GM23338 (cell line): Measurements from ENCODE around the gene CPXM2. TPM values are rescaled to one million over a fixed set of nuclear protein-coding genes. Genes with fewer than 3 reads are reported as not detected.

Experiments
- ATAC-seq: fragments of 200-7000 bp; cut with Tn5 transposase; 3 replicates; pipeline ENCODE4 v1.9.1; 2020
- DNase-seq: peaks from one replicate; pipeline ENCODE4 v3.0.0-alpha.2; 2015; ENCODE audit warnings: low spot score
- H2AFZ ChIP-seq: fragments of 200-600 bp; sonication (generic); 2 replicates; pipeline ENCODE4 v1.8.0; 2016; ENCODE audit warnings: antibody characterized with exemption, mild to moderate bottlenecking, moderate library complexity
- H3F3A ChIP-seq: fragments of 200-600 bp; sonication (generic); replicated peaks from 2 replicates; pipeline ENCODE4 v1.8.0; 2017; ENCODE audit warnings: antibody characterized with exemption, mixed run types, low read depth
- H3K27ac ChIP-seq: fragments of 200-600 bp; sonication (generic); 2 replicates; pipeline ENCODE4 v1.6.1; 2016; ENCODE audit warnings: low read depth
- H3K27me3 ChIP-seq: fragments of 200-600 bp; sonication (generic); 2 replicates; pipeline ENCODE4 v1.8.0; 2016; ENCODE audit warnings: mild to moderate bottlenecking, mixed run types, moderate library complexity; ENCODE audit not compliant: insufficient read depth
- H3K36me3 ChIP-seq: fragments of 200-600 bp; sonication (generic); 2 replicates; pipeline ENCODE4 v1.8.0; 2016; ENCODE audit warnings: mild to moderate bottlenecking; ENCODE audit not compliant: insufficient read depth
- H3K4me1 ChIP-seq: fragments of 200-600 bp; sonication (generic); 2 replicates; pipeline ENCODE4 v1.8.0; 2016; ENCODE audit warnings: mild to moderate bottlenecking, moderate library complexity; ENCODE audit not compliant: insufficient read depth
- H3K4me2 ChIP-seq: fragments of 200-600 bp; sonication (generic); 2 replicates; pipeline ENCODE4 v1.7.1; 2017; ENCODE audit warnings: mixed run types
- H3K4me3 ChIP-seq: fragments of 200-600 bp; sonication (generic); 2 replicates; pipeline ENCODE4 v1.6.1; 2016; ENCODE audit warnings: mixed run types
- H3K79me2 ChIP-seq: fragments of 200-600 bp; sonication (generic); replicated peaks from 2 replicates; pipeline ENCODE4 v1.8.0; 2017; ENCODE audit warnings: mild to moderate bottlenecking; ENCODE audit not compliant: insufficient read depth
- H3K9me2 ChIP-seq: fragments of 200-600 bp; sonication (generic); 2 replicates; pipeline ENCODE4 v1.8.0; 2017; ENCODE audit not compliant: insufficient read depth
- H4K20me1 ChIP-seq: fragments of 200-600 bp; sonication (generic); replicated peaks from 2 replicates; pipeline ENCODE4 v1.8.0; 2017; ENCODE audit warnings: mild to moderate bottlenecking; ENCODE audit not compliant: insufficient read depth
- H3K27ac Mint-ChIP-seq: 2 replicates; pipeline ENCODE4 v1.8.0; 2020; ENCODE audit warnings: inconsistent platforms, mild to moderate bottlenecking, moderate library complexity, mixed read lengths
- H3K27me3 Mint-ChIP-seq: 3 replicates; pipeline ENCODE4 v1.8.0; 2022; ENCODE audit warnings: low read depth, mild to moderate bottlenecking, moderate library complexity, mixed read lengths, inconsistent platforms; ENCODE audit not compliant: insufficient read depth, poor library complexity
- H3K36me3 Mint-ChIP-seq: 3 replicates; pipeline ENCODE4 v1.8.0; 2021; ENCODE audit warnings: low read depth, mild to moderate bottlenecking, inconsistent platforms, moderate library complexity, mixed read lengths
- H3K4me1 Mint-ChIP-seq: 3 replicates; pipeline ENCODE4 v1.8.0; 2020; ENCODE audit warnings: mild to moderate bottlenecking, inconsistent platforms, mixed read lengths
- H3K4me3 Mint-ChIP-seq: 3 replicates; pipeline ENCODE4 v1.8.0; 2021; ENCODE audit warnings: moderate library complexity, mild to moderate bottlenecking, inconsistent platforms, mixed read lengths
- H3K9me3 Mint-ChIP-seq: 3 replicates; pipeline ENCODE4 v1.8.0; 2020; ENCODE audit warnings: moderate library complexity, mild to moderate bottlenecking, inconsistent platforms, mixed read lengths
- CREB1 ChIP-seq: fragments of 250-450 bp; sonication (Bioruptor Pico); IDR thresholded peaks from 2 replicates; pipeline ENCODE4 v1.5.0; 2020; ENCODE audit warnings: low read depth, mild to moderate bottlenecking, moderate library complexity
- CTCF ChIP-seq, 2 experiments: fragments of 200-600 bp in 1 of 2; sonication (generic) in 1 of 2; conservative IDR thresholded peaks; 2 replicates each; pipeline versions ENCODE4 v1.5.1 to v1.6.1; 2016 to 2017; ENCODE audit warnings: antibody characterized with exemption in 2 of 2, low read depth in 2 of 2, mild to moderate bottlenecking in 2 of 2, moderate library complexity in 1 of 2
- ETS1 ChIP-seq: IDR thresholded peaks from 2 replicates; pipeline ENCODE4 v1.6.1; 2016; ENCODE audit warnings: antibody characterized with exemption
- EZH2 ChIP-seq: fragments of 200-600 bp; sonication (generic); IDR thresholded peaks from one replicate; pipeline ENCODE4 v1.8.0; 2017; ENCODE audit warnings: antibody characterized with exemption, mild to moderate bottlenecking, low read depth; ENCODE audit not compliant: unreplicated experiment
- EZH2phosphoT487 ChIP-seq: fragments of 200-600 bp; sonication (generic); IDR thresholded peaks from one replicate; pipeline ENCODE4 v1.8.1; 2018; ENCODE audit warnings: antibody characterized with exemption; ENCODE audit not compliant: unreplicated experiment
- JUNB ChIP-seq: IDR thresholded peaks from one replicate; pipeline ENCODE4 v1.6.1; 2016; ENCODE audit warnings: antibody characterized with exemption; ENCODE audit not compliant: unreplicated experiment
- NANOG ChIP-seq: IDR thresholded peaks from 2 replicates; pipeline ENCODE4 v1.6.1; 2016; ENCODE audit warnings: antibody characterized with exemption, borderline replicate concordance
- POLR2AphosphoS5 ChIP-seq: IDR thresholded peaks from 2 replicates; pipeline ENCODE4 v1.6.1; 2016; ENCODE audit warnings: antibody characterized with exemption, low read depth
- REST ChIP-seq: IDR thresholded peaks from one replicate; pipeline ENCODE4 v1.6.1; 2018; ENCODE audit warnings: antibody characterized with exemption; ENCODE audit not compliant: unreplicated experiment
- STAT1 ChIP-seq: IDR thresholded peaks from one replicate; pipeline ENCODE4 v1.6.1; 2016; ENCODE audit warnings: antibody characterized with exemption; ENCODE audit not compliant: unreplicated experiment
- ZNF114 ChIP-seq: fragments of 250-450 bp; sonication (Bioruptor Pico); IDR thresholded peaks from 2 replicates; pipeline ENCODE4 v1.5.0; 2020; ENCODE audit warnings: mild to moderate bottlenecking, moderate library complexity
- ZNF331 ChIP-seq: fragments of 250-450 bp; sonication (Bioruptor Pico); IDR thresholded peaks from 2 replicates; pipeline ENCODE4 v1.5.0; 2020; ENCODE audit warnings: low read depth, mild to moderate bottlenecking, moderate library complexity
- ZNF462 ChIP-seq: fragments of 250-450 bp; sonication (Bioruptor Pico); IDR thresholded peaks from 2 replicates; pipeline ENCODE4 v1.5.0; 2020; ENCODE audit warnings: mild to moderate bottlenecking, moderate library complexity
- polyA plus RNA-seq: library from polyadenylated mRNA; unstranded; fragments of >200 nt; fragmentation: Nextera tagmentation; extraction: Ambion mirVana; gene quantifications from 2 replicates; pipeline ENCODE4 v1.2.1, GENCODE V29; 2016
- total RNA-seq: library from RNA; depleted of rRNA; stranded (reverse); fragments of >200 nt; shearing (Covaris generic); gene quantifications from 2 replicates; pipeline ENCODE4 v1.2.3, GENCODE V29; 2014

The CPXM2 gene
- total and polyA plus RNA-seq, 2 experiments from 2014 or later, result 1.6 to 8.1 TPM

GRCh38 chr10:123741146-123741545 is 150.5 kb downstream of the CPXM2 start:
- Mint-ChIP-seq H3K27ac (no peak overlapping the region), H3K36me3 (no peaks in the 10 kb centered on the region), H3K4me1 (peaks cover 8% of the 10 kb centered on the region), H3K27me3 (no peaks in the 10 kb centered on the region), H3K4me3 (no peak overlapping the region), H3K9me3 (no peaks in the 10 kb centered on the region)
- Histone ChIP-seq H3K4me2 (no peak overlapping the region), H3K9me2 (no peaks in the 10 kb centered on the region), H3K27me3 (no peaks in the 10 kb centered on the region), H3K27ac (no peak overlapping the region), H3K4me3 (no peak overlapping the region), H3K79me2 (no peaks in the 10 kb centered on the region), H3F3A (no peaks in the 10 kb centered on the region), H2AFZ (no peak overlapping the region), H3K36me3 (no peaks in the 10 kb centered on the region), H3K4me1 (peaks cover 2% of the 10 kb centered on the region; the same call in 1 of the 2 replicates), H4K20me1 (no peaks in the 10 kb centered on the region)
- DNase-seq (no peak), ATAC-seq (no peak)
- TF ChIP-seq CREB1 (CRISPR knock-in tag) (no peak), NANOG (no peak), REST (no peak), EZH2phosphoT487 (no peak), ZNF114 (CRISPR knock-in tag) (no peak), STAT1 (no peak), POLR2AphosphoS5 (no peak), ZNF331 (CRISPR knock-in tag) (no peak), ETS1 (no peak), CTCF (conservative IDR thresholded peaks at IDR 0.05; ENCODE audit: low read depth in 2 of 2) (no peak), ZNF462 (CRISPR knock-in tag) (no peak), EZH2 (no peak), JUNB (no peak)
